CD14-positive monocyte (primary cell): ENCODE measurements around the gene NCOA7. TPM values are rescaled to one million over a fixed set of nuclear protein-coding genes. Genes with fewer than 3 reads are reported as not detected.

Experiments used
- DNase-seq, 3 donors: peaks; one replicate each; pipeline ENCODE4 v3.0.0-alpha.2; 2011 to 2022
- H2AFZ ChIP-seq: 2 replicates; pipeline ENCODE4 v1.6.0; 2012; ENCODE audit warnings: mild to moderate bottlenecking, low read depth, low read length, inconsistent platforms; ENCODE audit not compliant: insufficient read depth, poor library complexity, severe bottlenecking
- H3K27ac ChIP-seq, 2 donors: 1 replicate in 1 of 2; 2 replicates in 1 of 2; pipeline ENCODE4 v1.5.1; 2012 to 2013; ENCODE audit warnings: low read length in 2 of 2, control low read depth in 1 of 2, inconsistent platforms in 1 of 2, low read depth in 1 of 2, mild to moderate bottlenecking in 1 of 2
- H3K27me3 ChIP-seq, 2 donors: one replicate each; pipeline versions ENCODE4 v1.6.0 to v1.6.1; 2011 to 2013; ENCODE audit warnings: low read length in 2 of 2; ENCODE audit not compliant: control insufficient read depth in 2 of 2, insufficient read depth in 2 of 2
- H3K36me3 ChIP-seq, 2 donors: replicated peaks in 1 of 2; 1 replicate in 1 of 2; 2 replicates in 1 of 2; pipeline versions ENCODE4 v1.5.1 to v1.6.1; 2012 to 2013; ENCODE audit warnings: low read length in 2 of 2, control low read depth in 1 of 2, inconsistent platforms in 1 of 2, mild to moderate bottlenecking in 1 of 2; ENCODE audit not compliant: insufficient read depth in 2 of 2, control insufficient read depth in 1 of 2
- H3K4me1 ChIP-seq, 2 donors: 1 replicate in 1 of 2; 2 replicates in 1 of 2; pipeline versions ENCODE4 v1.5.1 to v1.6.1; 2012 to 2013; ENCODE audit warnings: low read length in 2 of 2, control low read depth in 1 of 2, inconsistent platforms in 1 of 2, mild to moderate bottlenecking in 1 of 2, moderate library complexity in 1 of 2; ENCODE audit not compliant: insufficient read depth in 2 of 2, control insufficient read depth in 1 of 2
- H3K4me2 ChIP-seq: replicated peaks from 2 replicates; pipeline ENCODE3; 2012; ENCODE audit warnings: low read length, moderate library complexity, mild to moderate bottlenecking; ENCODE audit not compliant: poor library complexity, severe bottlenecking; ENCODE audit errors: extremely low read depth
- H3K4me3 ChIP-seq, 3 experiments: fragments of 200-600 bp in 1 of 3; sonication (generic) in 1 of 3; replicated peaks in 1 of 3; 1 replicate in 2 of 3; 2 replicates in 1 of 3; pipeline ENCODE4 v1.5.1; 2011 to 2013; ENCODE audit warnings: low read length in 3 of 3, mild to moderate bottlenecking in 3 of 3, control low read depth in 2 of 3, low read depth in 2 of 3, inconsistent platforms in 1 of 3, moderate library complexity in 1 of 3
- H3K79me2 ChIP-seq: 2 replicates; pipeline ENCODE4 v1.6.0; 2012; ENCODE audit warnings: mild to moderate bottlenecking, control low read depth, inconsistent platforms, low read length, moderate library complexity; ENCODE audit not compliant: insufficient read depth
- H3K9ac ChIP-seq: 2 replicates; pipeline ENCODE4 v1.6.0; 2017; ENCODE audit warnings: low read length, mild to moderate bottlenecking; ENCODE audit not compliant: insufficient read depth, poor library complexity, severe bottlenecking
- H3K9me3 ChIP-seq, 2 donors: replicated peaks in 1 of 2; 1 replicate in 1 of 2; 2 replicates in 1 of 2; pipeline versions ENCODE4 v1.5.1 to v1.6.1; 2012 to 2013; ENCODE audit warnings: low read length in 2 of 2, control low read depth in 1 of 2; ENCODE audit not compliant: control insufficient read depth in 1 of 2, insufficient read depth in 1 of 2
- H4K20me1 ChIP-seq: 2 replicates; pipeline ENCODE4 v1.6.0; 2012; ENCODE audit warnings: mild to moderate bottlenecking, low read length, control low read depth, moderate library complexity; ENCODE audit not compliant: insufficient read depth
- H3K27ac Mint-ChIP-seq, 7 donors: one replicate each; pipeline ENCODE4 v1.8.0; 2020; ENCODE audit warnings: mild to moderate bottlenecking in 7 of 7, mixed read lengths in 7 of 7, moderate library complexity in 6 of 7, inconsistent platforms in 2 of 7
- H3K27me3 Mint-ChIP-seq, 3 donors: one replicate each; pipeline ENCODE4 v1.8.0; 2021 to 2022; ENCODE audit warnings: low read depth in 3 of 3, mild to moderate bottlenecking in 3 of 3, mixed read lengths in 3 of 3, moderate library complexity in 3 of 3, inconsistent platforms in 1 of 3
- H3K36me3 Mint-ChIP-seq, 2 donors: one replicate each; pipeline ENCODE4 v1.8.0; 2020; ENCODE audit warnings: mixed read lengths in 2 of 2, inconsistent platforms in 1 of 2, mild to moderate bottlenecking in 1 of 2
- H3K4me1 Mint-ChIP-seq: one replicate; pipeline ENCODE4 v1.8.0; 2020; ENCODE audit warnings: mild to moderate bottlenecking, mixed read lengths
- H3K4me3 Mint-ChIP-seq, 2 donors: one replicate each; pipeline ENCODE4 v1.8.0; 2020; ENCODE audit warnings: mild to moderate bottlenecking in 2 of 2, mixed read lengths in 2 of 2, moderate library complexity in 1 of 2
- H3K9me3 Mint-ChIP-seq, 7 donors: one replicate each; pipeline ENCODE4 v1.8.0; 2020 to 2022; ENCODE audit warnings: mixed read lengths in 7 of 7, mild to moderate bottlenecking in 6 of 7, moderate library complexity in 6 of 7, inconsistent platforms in 2 of 7
- WGBS: methylation state at CpG from one replicate; pipeline ENCODE4 v1.1.5; 2013; ENCODE audit warnings: missing lambda C conversion rate; ENCODE audit not compliant: insufficient coverage; 5-methylcytosine and 5-hydroxymethylcytosine counted together
- intact Hi-C, 2 donors: fragments of 100-400 bp; cut with micrococcal nuclease; formaldehyde crosslinking; loops; one replicate each; pipeline versions ENCODE4 v1.15.0 to v1.15.1; 2023
- polyA plus RNA-seq, 3 donors: library from polyadenylated mRNA; depleted of rRNA in 1 of 3; unstranded in 2 of 3; stranded (reverse) in 1 of 3; fragments of 300-500 nt in 2 of 3; fragments of >200 nt in 1 of 3; fragmentation: Illumina TruSeq in 2 of 3; gene quantifications; 1 replicate in 2 of 3; 2 replicates in 1 of 3; pipeline ENCODE4 v1.2.3, GENCODE V29; 2012 to 2021
- TF ChIP-seq, protein P1 (sequence below): fragments of 200-600 bp; IDR thresholded peaks from one replicate; pipeline ENCODE4 v1.8.0; 2022; ENCODE audit warnings: antibody characterized with exemption, mild to moderate bottlenecking

Gene NCOA7
- polyA plus RNA-seq, 3 donors: 8.3 to 21.9 (median 11.2) TPM

DNA sequence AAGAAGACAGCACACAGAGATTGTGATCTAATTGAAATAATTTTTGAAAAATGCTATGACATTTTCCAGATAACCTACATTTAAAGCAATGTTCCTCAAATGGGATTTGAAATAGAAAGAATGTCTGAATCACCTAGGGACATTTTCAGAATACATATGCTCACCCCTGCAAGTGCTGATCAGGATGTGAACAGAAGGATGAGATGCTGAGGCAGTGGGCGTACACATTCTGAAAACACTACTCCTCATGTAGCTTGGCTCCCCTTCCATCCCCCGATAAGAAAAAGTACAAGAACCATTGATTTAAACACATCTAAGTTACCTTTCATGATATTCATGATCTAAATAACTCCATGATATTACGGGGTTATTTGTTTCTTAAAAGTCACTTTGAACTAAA, 136.0 kb downstream of the NCOA7 start:
- TF ChIP-seq, protein P1, sequence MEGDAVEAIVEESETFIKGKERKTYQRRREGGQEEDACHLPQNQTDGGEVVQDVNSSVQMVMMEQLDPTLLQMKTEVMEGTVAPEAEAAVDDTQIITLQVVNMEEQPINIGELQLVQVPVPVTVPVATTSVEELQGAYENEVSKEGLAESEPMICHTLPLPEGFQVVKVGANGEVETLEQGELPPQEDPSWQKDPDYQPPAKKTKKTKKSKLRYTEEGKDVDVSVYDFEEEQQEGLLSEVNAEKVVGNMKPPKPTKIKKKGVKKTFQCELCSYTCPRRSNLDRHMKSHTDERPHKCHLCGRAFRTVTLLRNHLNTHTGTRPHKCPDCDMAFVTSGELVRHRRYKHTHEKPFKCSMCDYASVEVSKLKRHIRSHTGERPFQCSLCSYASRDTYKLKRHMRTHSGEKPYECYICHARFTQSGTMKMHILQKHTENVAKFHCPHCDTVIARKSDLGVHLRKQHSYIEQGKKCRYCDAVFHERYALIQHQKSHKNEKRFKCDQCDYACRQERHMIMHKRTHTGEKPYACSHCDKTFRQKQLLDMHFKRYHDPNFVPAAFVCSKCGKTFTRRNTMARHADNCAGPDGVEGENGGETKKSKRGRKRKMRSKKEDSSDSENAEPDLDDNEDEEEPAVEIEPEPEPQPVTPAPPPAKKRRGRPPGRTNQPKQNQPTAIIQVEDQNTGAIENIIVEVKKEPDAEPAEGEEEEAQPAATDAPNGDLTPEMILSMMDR: no peak
- no CpG with 5 or more reads among the region's 3 CpGs for WGBS
- Histone ChIP-seq H3K79me2 (peaks cover 5% of the 10 kb centered on the region), H3K4me3 (no peak overlapping the region), H3K27ac (no peak overlapping the region), H3K9ac (no peak overlapping the region), H3K36me3 (peaks cover 32 to 61% of the 10 kb centered on the region in 2 donors), H3K27me3 (no peaks in the 10 kb centered on the region), H3K4me1 (peaks cover 26 to 30% of the 10 kb centered on the region in 2 donors), H4K20me1 (no peaks in the 10 kb centered on the region), H2AFZ (no peak overlapping the region), H3K4me2 (no peak overlapping the region), H3K9me3 (no peaks in the 10 kb centered on the region)
- intact Hi-C loops: no loop called here
- Mint-ChIP-seq H3K9me3 (peaks cover 0 to 2% (median 0%) of the 10 kb centered on the region in 7 donors), H3K4me3 (no peak overlapping the region), H3K27ac (no peak overlapping the region), H3K36me3 (peaks cover 50 to 64% of the 10 kb centered on the region in 2 donors), H3K27me3 (no peaks in the 10 kb centered on the region), H3K4me1 (peaks cover 38% of the 10 kb centered on the region)
- DNase-seq: no peak

DNA sequence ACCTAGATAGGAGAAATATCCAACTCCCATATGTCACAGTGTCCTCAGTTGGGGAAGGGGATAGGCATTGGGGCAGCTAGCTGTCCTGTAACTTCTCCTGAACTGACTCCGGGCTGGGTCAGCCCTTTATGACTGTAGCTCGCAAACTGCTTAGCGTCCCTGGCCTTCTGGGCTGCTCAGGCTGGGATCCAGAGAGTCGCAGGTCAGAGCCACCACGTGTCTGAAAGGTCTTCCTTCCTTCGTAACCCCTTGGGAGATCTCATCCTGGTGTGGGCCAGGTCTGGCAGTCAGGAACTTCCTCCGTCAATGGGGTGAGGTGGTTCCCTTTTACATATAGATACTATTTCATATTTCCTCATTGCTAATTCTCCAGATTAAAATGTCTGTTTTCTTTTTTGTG, 137.0 kb downstream of the NCOA7 start:
- WGBS: 73% methylated on average over 3 of the region's 7 CpGs
- Histone ChIP-seq H3K4me3 (no peak overlapping the region), H3K4me2 (no peak overlapping the region), H3K79me2 (peaks cover 5% of the 10 kb centered on the region), H3K36me3 (peaks cover 22 to 54% of the 10 kb centered on the region in 2 donors), H3K4me1 (peaks cover 26 to 30% of the 10 kb centered on the region in 2 donors), H2AFZ (no peak overlapping the region), H3K9ac (no peak overlapping the region), H3K27ac (peak overlapping the region; percentile 26 to 58), H3K27me3 (no peaks in the 10 kb centered on the region), H3K9me3 (no peaks in the 10 kb centered on the region), H4K20me1 (no peaks in the 10 kb centered on the region)
- H3K27ac Mint-ChIP-seq: peak overlapping the region in 5 of 7 donors; percentile 7 to 79 (median 74)
- H3K9me3 Mint-ChIP-seq: peaks cover 0 to 2% (median 0%) of the 10 kb centered on the region in 7 donors
- peaks cover 41 to 54% of the 10 kb centered on the region in 2 donors for H3K36me3 Mint-ChIP-seq
- TF ChIP-seq, protein P1: no peak
- H3K27me3 Mint-ChIP-seq: no peaks in the 10 kb centered on the region
- intact Hi-C loops: no loop called here
- DNase-seq: peak in 2 of 3 donors; percentile 15 to 33
- H3K4me3 Mint-ChIP-seq: no peak overlapping the region
- peaks cover 36% of the 10 kb centered on the region for H3K4me1 Mint-ChIP-seq
